ENCODE measurements around the gene JPH3.

DNA sequence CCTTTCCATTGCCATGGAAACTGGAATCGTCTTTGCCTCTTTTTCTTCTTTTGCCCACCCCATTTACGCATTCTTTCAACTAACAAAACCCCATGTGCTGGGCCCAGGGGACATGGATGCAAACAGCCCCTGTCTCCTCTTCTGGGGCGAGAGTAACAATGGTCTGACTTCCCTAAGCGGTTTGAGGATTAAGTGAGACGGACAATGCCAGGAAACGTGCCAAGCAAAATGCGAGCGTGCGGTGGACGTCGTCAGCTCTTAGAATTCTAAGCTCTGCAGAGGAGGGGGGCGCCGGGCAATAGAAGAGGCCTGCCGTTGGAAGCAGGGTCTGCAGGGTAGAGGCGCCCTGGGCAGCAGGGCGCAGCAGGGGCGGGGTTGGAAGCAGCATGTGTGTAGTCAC lies 42.4 kb upstream of the JPH3 start:
- TF ChIP-seq YY1 (IDR thresholded peaks at IDR 0.05; ENCODE audit: insufficient read depth, insufficient read length), result no peak
- TF ChIP-seq SUZ12 (IDR thresholded peaks at IDR 0.05; ENCODE audit: extremely low read depth, insufficient read depth, insufficient read length), result no peak
